ENCODE results near the gene CDS1. TPM values are rescaled to one million over a fixed set of nuclear protein-coding genes. Genes with fewer than 3 reads are reported as not detected.
A peak's percentile ranks its signal among the peaks of the same experiment; 100 is the strongest.

CDS1 gene
- total RNA-seq, 1 donor from 2014 or later: 12.9 TPM

DNA sequence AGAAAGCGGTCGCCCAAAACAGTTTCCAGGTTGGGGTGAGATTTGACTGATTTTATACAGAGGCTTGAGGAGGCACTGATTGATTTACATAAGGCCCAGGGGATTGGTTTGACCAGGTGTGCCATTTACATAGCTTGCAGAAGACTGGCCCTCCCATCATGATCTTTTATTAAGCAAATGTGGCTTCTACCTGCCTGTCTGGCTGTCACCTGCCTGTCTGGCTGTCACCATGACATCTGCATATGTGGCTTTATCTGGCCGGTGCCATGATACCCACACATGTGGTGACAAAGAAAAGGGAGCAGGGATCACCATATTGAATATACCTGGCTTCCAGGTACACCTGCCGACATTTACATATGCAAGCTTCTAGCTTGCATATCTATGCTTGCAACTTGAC lies 17.0 kb upstream of the CDS1 start:
- H3K4me3 ChIP-seq (ENCODE audit: low read depth, low read length): no peak overlapping the region
- no peak for DNase-seq (ENCODE audit: low read depth)
- TF ChIP-seq, protein P1, sequence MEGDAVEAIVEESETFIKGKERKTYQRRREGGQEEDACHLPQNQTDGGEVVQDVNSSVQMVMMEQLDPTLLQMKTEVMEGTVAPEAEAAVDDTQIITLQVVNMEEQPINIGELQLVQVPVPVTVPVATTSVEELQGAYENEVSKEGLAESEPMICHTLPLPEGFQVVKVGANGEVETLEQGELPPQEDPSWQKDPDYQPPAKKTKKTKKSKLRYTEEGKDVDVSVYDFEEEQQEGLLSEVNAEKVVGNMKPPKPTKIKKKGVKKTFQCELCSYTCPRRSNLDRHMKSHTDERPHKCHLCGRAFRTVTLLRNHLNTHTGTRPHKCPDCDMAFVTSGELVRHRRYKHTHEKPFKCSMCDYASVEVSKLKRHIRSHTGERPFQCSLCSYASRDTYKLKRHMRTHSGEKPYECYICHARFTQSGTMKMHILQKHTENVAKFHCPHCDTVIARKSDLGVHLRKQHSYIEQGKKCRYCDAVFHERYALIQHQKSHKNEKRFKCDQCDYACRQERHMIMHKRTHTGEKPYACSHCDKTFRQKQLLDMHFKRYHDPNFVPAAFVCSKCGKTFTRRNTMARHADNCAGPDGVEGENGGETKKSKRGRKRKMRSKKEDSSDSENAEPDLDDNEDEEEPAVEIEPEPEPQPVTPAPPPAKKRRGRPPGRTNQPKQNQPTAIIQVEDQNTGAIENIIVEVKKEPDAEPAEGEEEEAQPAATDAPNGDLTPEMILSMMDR (conservative IDR thresholded peaks at IDR 0.05; ENCODE audit: low read depth, low read length): no peak

DNA sequence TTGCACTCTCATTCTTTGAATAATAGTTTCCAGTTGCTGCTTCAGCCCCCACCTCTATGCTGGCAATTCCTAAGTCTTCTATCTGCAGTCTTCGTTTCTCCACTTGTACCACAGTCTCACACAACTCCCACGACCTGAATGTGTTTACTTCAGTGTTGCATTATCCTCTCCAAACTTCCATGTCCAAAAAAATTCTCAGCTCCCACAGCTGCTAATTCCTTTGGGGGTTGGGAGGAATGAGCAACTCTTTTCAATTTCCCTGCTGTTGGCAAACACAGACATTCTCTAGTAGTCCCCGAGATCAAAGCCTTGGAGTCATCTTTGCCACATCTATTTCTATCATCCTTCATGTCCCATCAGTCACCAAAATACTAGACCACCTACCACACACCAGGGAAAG lies 14.4 kb upstream of the CDS1 start:
- DNase-seq (ENCODE audit: low read depth): no peak
- TF ChIP-seq, protein P1 (conservative IDR thresholded peaks at IDR 0.05; ENCODE audit: low read depth, low read length): no peak
- H3K4me3 ChIP-seq (ENCODE audit: low read depth, low read length): no peak overlapping the region

- TF ChIP-seq, protein P1 (conservative IDR thresholded peaks at IDR 0.05; ENCODE audit: low read depth, low read length): no peak
- H3K4me3 ChIP-seq (ENCODE audit: low read depth, low read length): no peak overlapping the region
- DNase-seq (ENCODE audit: low read depth): no peak
Measured at GRCh38 chr4:84569009-84569408, 13.9 kb upstream of the CDS1 start.

GRCh38 chr4:84573385-84574068 lies 9.4 kb upstream of the CDS1 start:
- DNase-seq (ENCODE audit: low read depth): no peak
- H3K4me3 ChIP-seq (ENCODE audit: low read depth, low read length): no peak overlapping the region
- TF ChIP-seq, protein P1 (conservative IDR thresholded peaks at IDR 0.05; ENCODE audit: low read depth, low read length): no peak

DNA sequence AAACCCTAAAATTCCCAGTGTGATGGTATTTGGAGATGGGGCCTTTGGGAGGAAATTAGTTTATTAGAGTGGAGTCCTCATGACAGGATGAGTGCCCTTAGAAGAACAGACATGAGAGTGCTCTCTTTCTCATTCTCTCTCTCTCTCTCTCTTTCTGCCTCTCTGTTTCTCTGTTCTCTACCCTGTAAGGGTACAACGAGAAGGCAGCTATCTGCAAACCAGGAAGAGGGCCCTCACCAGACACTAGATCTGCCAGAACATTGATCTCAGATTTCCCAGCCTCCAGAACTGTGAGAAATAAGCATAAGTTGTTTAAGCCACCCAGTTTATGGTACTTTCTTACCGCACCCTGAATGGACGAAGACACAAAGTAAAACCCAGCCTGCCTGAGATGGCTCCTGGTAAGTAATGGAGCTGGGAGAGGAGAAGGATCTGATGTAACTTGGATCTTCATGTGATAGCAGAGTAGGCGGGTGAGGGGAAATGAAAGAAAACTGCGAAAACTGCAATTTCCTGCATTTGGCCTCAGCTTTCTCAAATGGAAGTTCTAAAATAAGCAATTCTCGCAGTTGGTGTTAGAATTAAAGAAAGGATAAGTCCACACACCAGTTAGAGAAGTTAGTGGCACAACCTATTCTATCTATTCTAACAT lies 8.7 kb upstream of the CDS1 start:
- TF ChIP-seq, protein P1 (conservative IDR thresholded peaks at IDR 0.05; ENCODE audit: low read depth, low read length): no peak
- DNase-seq (ENCODE audit: low read depth): no peak
- no peak overlapping the region for H3K4me3 ChIP-seq (ENCODE audit: low read depth, low read length)

- TF ChIP-seq, protein P1 (conservative IDR thresholded peaks at IDR 0.05; ENCODE audit: low read depth, low read length): peak; percentile 81
- no peak for DNase-seq (ENCODE audit: low read depth)
- H3K4me3 ChIP-seq (ENCODE audit: low read depth, low read length): no peak overlapping the region
Measured at GRCh38 chr4:84578540-84579402, 4.2 kb upstream of the CDS1 start.
